ENCODE data around the gene UACA. TPM values are rescaled to one million over a fixed set of nuclear protein-coding genes. Genes with fewer than 3 reads are reported as not detected.

UACA gene
- total and polyA plus RNA-seq, 8 donors: 4.9 to 135 (median 36.1) TPM

- no peak for TF ChIP-seq POLR2AphosphoS5 (IDR thresholded peaks at IDR 0.05)
- TF ChIP-seq CTCF (IDR thresholded peaks at IDR 0.05): no peak
- TF ChIP-seq POLR2A (IDR thresholded peaks at IDR 0.05): no peak
- no peak for TF ChIP-seq EP300 (IDR thresholded peaks at IDR 0.05)
Measured at GRCh38 chr15:70723927-70724326, 39.4 kb downstream of the UACA start.

GRCh38 chr15:70723122-70723422, 40.3 kb downstream of the UACA start:
- intact Hi-C loops (cut with DNase I; ENCODE audit: low total_unique reads): loop anchor here (10.0 kb wide), 1 partner anchor 48 kb away; no protein-coding TSS in a partner anchor
- 66 to 80% (median 69%) methylated on average over 5 of the region's 5 CpGs for WGBS, 5 donors
- DNase-seq: no peak
- Histone ChIP-seq H3K4me3 (no peak overlapping the region), H3K9me3 (no peaks in the 10 kb centered on the region), H3K36me3 (no peaks in the 10 kb centered on the region), H3K27ac (no peak overlapping the region), H3K27me3 (no peaks in the 10 kb centered on the region), H3K4me1 (peaks cover 0 to 56% (median 23%) of the 10 kb centered on the region in 4 donors)
- TF ChIP-seq CTCF (IDR thresholded peaks at IDR 0.05): no peak
- no peak for TF ChIP-seq EP300 (IDR thresholded peaks at IDR 0.05)

More at GRCh38 chr15:70723927-70724326, 39.4 kb downstream of the UACA start:
- Histone ChIP-seq H3K27me3 (no peaks in the 10 kb centered on the region), H3K36me3 (no peaks in the 10 kb centered on the region), H3K9me3 (no peaks in the 10 kb centered on the region), H3K4me1 (peaks cover 0 to 49% (median 20%) of the 10 kb centered on the region in 4 donors), H3K4me3 (no peak overlapping the region), H3K27ac (no peak overlapping the region)
- DNase-seq: no peak
- WGBS, 5 donors: 78 to 93% (median 78%) methylated on average over 2 of the region's 2 CpGs
- intact Hi-C loops (cut with DNase I; ENCODE audit: low total_unique reads): loop anchor here (10.0 kb wide), 1 partner anchor 49 kb away; no protein-coding TSS in a partner anchor

GRCh38 chr15:70722266-70723121, 40.9 kb downstream of the UACA start:
- no peak overlapping the region for H3K27ac ChIP-seq
- intact Hi-C loops (cut with DNase I; ENCODE audit: low total_unique reads): loop anchor here (10.0 kb wide), 1 partner anchor 48 kb away; no protein-coding TSS in a partner anchor
- H3K4me1 ChIP-seq: peaks cover 1 to 61% (median 24%) of the 10 kb centered on the region in 4 donors
- H3K4me3 ChIP-seq: no peak overlapping the region
- H3K9me3 ChIP-seq: no peaks in the 10 kb centered on the region
- whole genome bisulfite sequencing, 5 donors: 70 to 79% (median 78%) methylated on average over 3 of the region's 3 CpGs
- TF ChIP-seq CTCF (IDR thresholded peaks at IDR 0.05) (peak in 5 of 7 experiments; percentile 17 to 74 (median 60)), POLR2AphosphoS5 (IDR thresholded peaks at IDR 0.05) (no peak), POLR2A (IDR thresholded peaks at IDR 0.05) (no peak)
- peak in 1 of 2 donors; percentile 80 for DNase-seq
- no peaks in the 10 kb centered on the region for H3K27me3 ChIP-seq
- H3K36me3 ChIP-seq: no peaks in the 10 kb centered on the region

- 33 to 62% (median 45%) methylated on average over 3 of the region's 3 CpGs for WGBS, 5 donors
- intact Hi-C loops (cut with DNase I; ENCODE audit: low total_unique reads): loop anchor here (10.0 kb wide), 1 partner anchor 46 kb away; no protein-coding TSS in a partner anchor
- Histone ChIP-seq H3K27ac (peak overlapping the region in 1 of 5 donors; percentile 3), H3K27me3 (no peaks in the 10 kb centered on the region), H3K4me1 (peaks cover 13 to 67% (median 39%) of the 10 kb centered on the region in 4 donors), H3K36me3 (no peaks in the 10 kb centered on the region), H3K4me3 (no peak overlapping the region), H3K9me3 (no peaks in the 10 kb centered on the region)
- no peak for DNase-seq
- TF ChIP-seq POLR2AphosphoS5 (IDR thresholded peaks at IDR 0.05) (no peak), POLR2A (IDR thresholded peaks at IDR 0.05) (no peak), CTCF (IDR thresholded peaks at IDR 0.05) (no peak)
Measured at GRCh38 chr15:70720228-70721016, 42.9 kb downstream of the UACA start.

All from stomach (tissue), 9 donors.